ENCODE results near the gene HINFP. TPM values are rescaled to one million over a fixed set of nuclear protein-coding genes. Genes with fewer than 3 reads are reported as not detected.

The HINFP gene, protein sequence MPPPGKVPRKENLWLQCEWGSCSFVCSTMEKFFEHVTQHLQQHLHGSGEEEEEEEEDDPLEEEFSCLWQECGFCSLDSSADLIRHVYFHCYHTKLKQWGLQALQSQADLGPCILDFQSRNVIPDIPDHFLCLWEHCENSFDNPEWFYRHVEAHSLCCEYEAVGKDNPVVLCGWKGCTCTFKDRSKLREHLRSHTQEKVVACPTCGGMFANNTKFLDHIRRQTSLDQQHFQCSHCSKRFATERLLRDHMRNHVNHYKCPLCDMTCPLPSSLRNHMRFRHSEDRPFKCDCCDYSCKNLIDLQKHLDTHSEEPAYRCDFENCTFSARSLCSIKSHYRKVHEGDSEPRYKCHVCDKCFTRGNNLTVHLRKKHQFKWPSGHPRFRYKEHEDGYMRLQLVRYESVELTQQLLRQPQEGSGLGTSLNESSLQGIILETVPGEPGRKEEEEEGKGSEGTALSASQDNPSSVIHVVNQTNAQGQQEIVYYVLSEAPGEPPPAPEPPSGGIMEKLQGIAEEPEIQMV
- 14.4 TPM for polyA plus RNA-seq (2013, experiment 1 of 2; ENCODE audit: insufficient read length)
- polyA plus RNA-seq (2013, experiment 2 of 2; ENCODE audit: insufficient read length): 9.9 TPM

DNA sequence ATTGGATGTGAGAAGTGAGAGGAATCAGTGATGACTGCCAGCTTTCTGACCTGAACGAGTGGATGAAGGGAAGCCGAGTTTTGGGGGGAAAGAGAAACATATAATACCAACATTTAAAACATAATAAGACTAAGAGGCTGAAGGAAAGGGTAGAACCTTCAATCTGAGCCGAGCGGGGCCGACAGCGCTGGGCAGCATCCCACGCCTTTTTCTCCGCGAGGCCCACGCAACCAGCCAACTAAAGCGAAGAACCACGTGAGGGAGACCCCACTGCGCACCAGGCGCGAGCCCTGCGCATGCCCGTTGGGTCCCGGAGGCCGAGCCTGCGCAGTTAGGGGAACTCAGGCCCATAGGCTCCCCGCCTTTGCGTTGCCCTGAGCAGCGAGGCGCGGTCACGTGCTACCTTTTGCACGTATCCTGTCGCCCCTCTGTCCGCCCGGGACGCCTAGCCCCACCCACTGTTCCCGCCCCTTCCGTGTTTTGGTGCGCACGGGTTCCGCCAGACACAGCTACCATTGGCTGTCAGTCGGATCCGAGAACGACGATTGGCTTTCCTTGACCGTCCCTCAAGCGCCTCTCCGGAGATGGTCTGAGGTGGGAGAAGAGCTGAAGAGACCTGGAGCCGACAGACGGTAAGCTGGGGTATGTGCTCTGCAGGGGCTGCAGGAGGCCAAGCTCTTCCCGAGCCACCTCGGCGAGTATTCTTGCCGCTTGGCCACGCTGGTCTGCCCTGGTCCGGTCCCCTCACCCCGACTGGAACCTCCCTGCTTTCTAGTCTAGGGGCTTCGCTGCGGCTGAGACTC is at the start of gene HINFP:
TSS of gene HINFP (plus strand) at position 573 of the 803 bp plus-strand sequence. CDS start 5,365 bp downstream, outside the sequence.
- DNase-seq: peak; percentile 99

DNA sequence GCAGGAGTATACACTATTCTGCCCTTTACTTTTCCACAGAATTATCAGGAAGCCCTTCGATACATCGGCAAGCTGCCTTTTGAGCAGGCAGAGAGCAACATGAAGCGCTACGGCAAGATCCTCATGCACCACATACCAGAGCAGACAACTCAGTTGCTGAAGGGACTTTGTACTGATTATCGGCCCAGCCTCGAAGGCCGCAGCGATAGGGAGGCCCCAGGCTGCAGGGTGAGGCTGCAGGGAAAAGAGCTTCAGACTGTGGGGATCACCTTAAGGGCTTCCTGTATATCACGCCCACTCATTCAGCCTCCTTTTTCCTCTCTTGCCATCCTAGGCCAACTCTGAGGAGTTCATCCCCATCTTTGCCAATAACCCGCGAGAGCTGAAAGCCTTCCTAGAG is 43.5 kb upstream of the HINFP start:
- DNase-seq: no peak

DNA sequence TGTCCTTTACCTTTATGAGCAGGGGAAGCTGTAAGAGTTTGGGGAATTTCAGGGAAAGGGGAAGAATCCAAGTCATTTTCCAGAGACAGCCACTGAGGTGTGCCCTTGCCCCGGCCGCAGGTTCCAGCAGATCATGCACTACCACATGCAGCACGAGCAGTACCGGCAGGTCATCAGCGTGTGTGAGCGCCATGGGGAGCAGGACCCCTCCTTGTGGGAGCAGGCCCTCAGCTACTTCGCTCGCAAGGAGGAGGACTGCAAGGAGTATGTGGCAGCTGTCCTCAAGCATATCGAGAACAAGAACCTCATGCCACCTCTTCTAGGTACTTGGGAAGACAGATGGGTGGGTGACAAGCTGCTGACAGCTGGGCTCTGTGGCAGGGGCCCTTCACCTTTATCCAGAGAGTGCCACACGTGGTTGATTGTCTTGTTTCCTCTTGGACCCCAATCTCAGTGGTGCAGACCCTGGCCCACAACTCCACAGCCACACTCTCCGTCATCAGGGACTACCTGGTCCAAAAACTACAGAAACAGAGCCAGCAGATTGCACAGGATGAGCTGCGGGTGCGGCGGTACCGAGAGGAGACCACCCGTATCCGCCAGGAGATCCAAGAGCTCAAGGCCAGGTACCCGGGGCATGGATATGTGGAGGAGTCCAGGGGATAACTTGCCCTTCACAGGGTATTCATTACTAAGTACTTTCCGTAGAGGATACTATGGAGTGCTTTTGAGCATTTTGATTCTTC is 42.5 kb upstream of the HINFP start:
- no peak for DNase-seq

DNA sequence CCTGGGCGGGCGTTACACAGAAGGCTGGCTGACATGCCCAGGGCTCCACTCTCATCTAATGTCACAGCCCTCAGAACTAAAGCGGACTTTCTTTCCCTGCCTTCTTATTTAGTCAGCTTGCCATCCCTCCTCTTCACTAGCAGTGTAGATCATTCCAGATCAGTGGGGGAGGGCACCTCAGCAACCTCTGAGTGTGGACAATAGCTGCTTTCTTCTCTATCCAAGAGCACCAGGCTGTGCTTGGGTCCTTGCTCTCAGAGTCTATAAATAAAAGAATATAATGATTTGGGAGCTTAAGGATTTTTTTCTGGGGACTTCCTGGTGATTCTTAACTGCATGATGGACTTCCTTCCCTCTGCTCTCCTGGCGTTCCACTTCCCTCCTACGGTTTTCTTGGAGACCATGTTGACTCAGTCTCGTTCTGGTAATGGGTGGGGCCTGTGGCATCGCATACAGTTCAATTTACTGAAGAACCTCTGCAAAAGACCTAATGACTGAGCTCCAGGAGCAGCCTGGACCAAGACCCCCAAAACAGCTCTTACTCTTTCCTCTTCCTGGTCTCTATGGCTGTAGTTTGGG is 39.6 kb upstream of the HINFP start:
- DNase-seq: no peak

DNA sequence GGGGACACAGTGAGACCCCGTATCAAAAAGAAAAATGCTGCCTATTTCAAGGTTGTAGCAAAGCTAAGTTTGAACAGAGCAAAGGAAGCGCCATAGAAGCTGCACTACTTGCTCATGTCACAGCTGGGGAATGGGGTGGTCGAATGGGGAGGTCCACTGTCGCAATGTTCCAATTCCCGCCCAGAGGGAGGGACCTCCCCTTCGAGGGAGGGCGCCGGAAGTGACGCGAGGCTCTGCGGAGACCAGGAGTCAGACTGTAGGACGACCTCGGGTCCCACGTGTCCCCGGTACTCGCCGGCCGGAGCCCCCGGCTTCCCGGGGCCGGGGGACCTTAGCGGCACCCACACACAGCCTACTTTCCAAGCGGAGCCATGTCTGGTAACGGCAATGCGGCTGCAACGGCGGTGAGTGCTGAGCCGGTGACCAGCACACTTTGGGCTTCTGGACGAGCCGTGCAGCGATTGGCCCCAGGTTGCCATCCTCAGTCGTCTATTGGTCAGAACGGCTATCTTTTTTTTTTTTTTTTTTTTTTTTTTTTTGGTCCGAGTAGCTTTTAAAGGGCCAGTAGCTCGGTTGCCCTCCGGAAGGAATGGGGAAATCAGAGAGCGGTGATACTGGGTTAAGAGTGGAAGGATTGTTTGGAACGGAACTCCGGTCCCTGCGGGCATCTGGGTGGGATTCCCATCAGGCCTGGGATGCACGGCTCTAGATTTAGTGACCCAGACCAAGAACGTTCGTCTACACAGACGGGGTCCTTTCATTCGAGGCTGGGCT is 36.5 kb upstream of the HINFP start, which contains the start of gene HMBS:
TSS of gene HMBS (plus strand) at position 219 of the 774 bp plus-strand sequence. CDS start at position 372, 153 bp downstream.
- DNase-seq: peak; percentile 96

DNA sequence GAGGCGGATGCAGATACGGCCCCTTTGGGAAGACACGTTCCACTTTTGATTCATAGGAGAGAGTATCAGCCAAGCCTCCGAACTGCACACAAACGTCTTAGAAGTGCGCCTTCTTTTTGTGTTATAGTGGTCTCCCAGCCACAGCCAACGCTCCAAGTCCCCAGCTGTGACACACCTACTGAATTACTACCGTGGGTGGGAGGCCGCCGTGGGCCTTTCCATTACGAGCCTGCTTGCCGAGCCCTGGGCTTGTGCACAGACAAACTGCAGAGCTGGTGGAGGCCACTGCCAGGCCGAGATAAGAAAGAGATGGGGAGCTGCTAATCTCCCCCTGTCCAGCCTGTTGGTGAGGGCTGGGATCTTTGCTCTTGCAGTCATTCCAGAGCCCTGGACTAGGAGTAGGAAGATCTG is 35.9 kb upstream of the HINFP start:
- no peak for DNase-seq

DNA sequence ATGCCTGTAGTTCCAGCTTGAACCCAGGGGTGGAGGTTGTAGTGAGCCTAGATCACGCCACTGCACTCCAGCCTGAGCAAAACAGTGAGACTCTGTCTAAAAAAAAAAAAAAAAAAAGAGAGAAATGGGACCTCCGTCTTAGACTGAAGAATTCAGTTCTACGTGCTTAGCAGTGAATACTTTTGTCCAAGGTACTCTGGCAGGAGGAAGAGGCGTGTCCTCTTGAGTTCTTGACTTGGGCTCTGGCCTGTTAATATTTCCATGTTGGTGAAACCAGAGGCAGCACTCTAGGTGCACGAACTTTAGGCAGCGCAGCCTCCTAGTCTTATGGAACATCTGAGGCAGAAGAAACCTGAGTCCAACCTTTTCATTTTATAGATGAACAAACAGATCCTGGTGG is 34.3 kb upstream of the HINFP start:
- no peak for DNase-seq

DNA sequence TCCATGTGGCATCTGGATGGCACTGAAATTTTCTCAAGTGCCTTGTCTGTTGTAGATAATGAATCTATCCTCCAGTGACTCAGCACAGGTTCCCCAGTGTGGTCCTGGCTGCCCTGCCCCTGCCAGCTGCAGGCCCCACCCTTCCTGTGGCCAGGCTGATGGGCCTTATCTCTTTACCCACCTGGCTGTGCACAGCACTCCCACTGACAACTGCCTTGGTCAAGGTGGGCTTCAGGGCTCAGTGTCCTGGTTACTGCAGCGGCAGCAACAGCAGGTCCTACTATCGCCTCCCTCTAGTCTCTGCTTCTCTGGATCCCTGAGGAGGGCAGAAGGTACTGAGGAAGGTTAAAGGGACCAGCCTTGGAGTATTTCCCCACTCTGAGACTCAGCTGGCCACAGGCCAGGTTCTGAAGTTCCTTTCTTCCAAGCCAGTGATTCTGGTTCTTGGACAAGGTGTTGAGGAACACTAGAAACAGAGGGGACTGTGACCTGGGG is 33.6 kb upstream of the HINFP start:
- DNase-seq: no peak

DNA sequence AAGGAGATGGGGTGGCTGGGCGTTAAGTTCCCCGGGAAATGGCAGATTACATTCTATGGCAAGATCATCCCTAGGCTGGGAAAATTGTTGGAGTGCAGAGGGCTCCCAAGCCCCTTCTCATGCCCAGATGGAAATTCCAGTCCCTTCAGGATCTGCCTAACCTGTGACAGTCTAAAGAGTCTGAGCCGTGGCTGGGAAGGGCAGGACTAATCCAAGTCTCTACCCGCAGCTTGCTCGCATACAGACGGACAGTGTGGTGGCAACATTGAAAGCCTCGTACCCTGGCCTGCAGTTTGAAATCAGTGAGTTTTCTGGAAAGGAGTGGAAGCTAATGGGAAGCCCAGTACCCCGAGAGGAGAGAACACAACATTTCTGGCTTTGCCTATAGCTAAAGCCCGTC is 33.0 kb upstream of the HINFP start:
- no peak for DNase-seq

DNA sequence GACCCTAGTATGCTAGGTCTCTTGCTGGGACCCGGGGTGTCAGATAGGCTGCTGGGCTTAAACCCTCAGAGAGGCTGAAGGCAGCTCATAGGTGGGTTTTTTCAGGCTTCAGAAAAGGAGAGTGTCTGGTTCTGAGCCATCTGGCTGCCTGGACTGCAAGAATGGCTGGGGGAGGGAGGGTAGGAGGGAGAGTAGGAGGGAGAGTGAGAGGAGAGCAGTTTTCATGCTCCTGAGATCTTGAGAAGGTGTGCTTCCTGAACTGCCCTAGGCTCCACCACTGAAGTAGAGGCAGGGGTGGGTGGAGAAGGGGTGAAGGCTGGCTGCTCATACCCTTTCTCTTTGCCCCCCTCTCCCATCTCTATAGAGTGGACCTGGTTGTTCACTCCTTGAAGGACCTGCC is 32.1 kb upstream of the HINFP start:
- no peak for DNase-seq

DNA sequence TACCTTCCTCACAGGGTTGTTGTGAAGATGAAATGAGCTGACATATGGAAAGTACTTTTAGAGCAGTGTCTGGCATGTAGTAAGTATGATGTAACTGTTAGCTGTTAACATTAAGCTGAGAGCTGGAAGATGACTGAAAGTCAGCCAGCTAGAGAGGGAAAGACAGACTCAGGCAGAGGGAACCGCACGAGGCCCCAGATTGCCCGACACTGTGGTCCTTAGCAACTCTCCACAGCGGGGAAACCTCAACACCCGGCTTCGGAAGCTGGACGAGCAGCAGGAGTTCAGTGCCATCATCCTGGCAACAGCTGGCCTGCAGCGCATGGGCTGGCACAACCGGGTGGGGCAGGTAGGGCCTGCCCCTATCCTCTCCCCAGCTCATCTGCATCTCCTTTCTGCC is 30.2 kb upstream of the HINFP start:
- DNase-seq: no peak

DNA sequence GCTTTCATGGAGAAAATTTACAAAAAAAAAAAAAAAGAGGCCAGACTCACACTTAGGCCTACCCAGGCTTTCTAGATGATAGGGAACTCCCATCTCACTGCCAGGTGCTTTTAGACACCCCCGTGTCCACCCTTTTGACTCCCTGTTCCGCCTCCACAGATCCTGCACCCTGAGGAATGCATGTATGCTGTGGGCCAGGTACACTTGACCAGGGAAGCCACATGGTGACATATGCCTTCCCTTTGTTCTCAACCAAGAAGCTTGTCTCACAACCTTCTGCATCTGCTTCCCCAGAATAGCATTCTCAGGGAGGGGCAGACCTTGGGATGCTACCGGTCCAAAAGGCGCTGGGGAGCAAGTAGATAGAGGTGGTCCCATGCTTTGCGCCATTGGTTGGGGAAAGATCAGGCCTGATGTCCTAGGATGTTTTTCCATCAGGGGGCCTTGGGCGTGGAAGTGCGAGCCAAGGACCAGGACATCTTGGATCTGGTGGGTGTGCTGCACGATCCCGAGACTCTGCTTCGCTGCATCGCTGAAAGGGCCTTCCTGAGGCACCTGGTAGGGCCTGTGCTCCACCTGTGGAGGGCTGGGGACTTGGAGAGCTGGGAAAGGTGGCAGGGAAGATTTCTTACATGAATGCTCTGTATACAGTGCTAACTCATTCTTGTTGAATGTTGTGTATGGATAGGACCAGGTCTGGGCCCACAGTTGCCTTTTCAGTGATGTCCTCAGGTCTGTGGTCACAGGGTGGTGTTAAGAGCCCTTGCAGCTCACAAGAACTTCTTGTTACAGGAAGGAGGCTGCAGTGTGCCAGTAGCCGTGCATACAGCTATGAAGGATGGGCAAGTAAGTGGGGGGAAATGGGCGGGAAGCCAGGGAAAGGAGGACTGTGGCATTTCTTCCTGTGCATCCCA is 29.2 kb upstream of the HINFP start:
- DNase-seq: no peak

DNA sequence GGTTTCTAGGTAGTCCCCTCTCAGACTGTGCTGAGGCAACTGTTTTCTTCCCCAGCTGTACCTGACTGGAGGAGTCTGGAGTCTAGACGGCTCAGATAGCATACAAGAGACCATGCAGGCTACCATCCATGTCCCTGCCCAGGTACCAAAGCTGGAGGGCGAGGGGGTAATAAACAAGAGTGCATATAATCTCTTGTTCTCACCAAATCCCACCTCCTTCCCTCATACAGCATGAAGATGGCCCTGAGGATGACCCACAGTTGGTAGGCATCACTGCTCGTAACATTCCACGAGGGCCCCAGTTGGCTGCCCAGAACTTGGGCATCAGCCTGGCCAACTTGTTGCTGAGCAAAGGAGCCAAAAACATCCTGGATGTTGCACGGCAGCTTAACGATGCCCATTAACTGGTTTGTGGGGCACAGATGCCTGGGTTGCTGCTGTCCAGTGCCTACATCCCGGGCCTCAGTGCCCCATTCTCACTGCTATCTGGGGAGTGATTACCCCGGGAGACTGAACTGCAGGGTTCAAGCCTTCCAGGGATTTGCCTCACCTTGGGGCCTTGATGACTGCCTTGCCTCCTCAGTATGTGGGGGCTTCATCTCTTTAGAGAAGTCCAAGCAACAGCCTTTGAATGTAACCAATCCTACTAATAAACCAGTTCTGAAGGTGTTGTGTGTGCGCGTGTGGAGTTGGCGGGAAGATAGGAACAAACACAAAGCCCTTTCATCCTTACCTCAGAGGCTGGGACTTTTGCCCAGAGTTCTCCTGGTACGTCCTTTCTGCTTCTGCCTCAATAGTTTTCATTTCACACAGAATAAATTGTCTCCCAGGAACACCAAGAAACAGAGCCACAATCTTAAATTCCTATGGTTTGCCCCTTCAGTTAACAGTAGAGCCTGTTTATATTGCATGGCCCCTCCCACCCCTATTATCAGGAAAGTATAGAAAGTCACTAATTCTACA is 28.2 kb upstream of the HINFP start:
- DNase-seq: no peak

DNA sequence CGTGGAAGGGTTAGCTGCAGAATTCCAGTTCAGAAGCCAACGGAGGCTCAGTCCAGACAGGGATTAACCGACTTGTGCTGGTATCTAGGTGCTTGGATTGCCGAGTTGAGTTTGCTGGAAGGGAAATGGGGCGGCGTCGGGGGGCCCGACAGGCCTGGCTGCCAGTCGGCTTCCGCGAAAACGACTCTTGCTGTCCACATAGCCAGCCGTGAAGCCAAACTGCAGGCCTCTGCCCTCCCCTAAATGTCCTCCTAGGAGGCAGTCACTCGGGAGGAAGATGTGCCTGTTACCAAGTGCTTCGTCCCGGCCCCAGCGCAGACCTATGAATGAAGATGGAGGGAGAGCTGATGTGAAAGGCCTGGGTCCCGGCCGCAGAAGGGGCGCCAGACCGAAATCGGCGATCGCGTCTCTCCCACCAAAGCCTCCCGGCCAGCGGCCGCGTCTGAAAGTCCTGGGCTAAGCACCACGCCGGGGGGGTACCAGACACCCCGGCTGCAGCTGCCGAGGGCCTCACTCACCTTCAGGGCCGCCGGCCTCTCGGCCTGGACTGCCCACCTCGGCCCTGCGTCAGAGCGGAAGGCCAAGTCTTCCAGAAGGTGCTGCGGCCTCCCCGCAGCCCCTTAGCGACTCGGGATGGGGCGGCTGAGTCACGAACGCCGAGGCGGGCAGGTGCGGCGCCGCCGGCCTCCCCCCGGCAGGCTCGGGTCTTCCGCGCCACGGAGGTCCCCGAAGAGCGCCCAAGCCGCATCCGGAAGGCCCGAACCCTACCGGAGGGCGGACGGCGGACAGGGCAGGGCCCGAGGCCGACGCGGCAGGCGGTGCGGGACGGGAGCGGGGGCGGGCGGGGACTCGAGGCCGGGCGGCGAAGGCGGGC is 27.2 kb upstream of the HINFP start:
- peak; percentile 36 for DNase-seq

DNA sequence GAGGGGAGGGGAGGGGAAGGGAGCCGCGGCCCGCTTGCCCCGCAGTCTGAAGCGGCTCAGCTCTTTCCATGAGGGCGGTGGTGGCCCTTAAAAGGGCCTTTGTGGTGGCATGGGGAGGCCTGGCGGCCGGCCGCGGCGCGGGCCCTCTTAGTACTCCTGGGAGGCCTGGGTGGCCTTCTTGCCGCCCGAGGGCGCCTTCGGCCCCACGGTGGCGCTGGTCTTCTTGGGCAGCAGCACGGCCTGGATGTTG is 26.6 kb upstream of the HINFP start:
- DNase-seq: peak; percentile 85

DNA sequence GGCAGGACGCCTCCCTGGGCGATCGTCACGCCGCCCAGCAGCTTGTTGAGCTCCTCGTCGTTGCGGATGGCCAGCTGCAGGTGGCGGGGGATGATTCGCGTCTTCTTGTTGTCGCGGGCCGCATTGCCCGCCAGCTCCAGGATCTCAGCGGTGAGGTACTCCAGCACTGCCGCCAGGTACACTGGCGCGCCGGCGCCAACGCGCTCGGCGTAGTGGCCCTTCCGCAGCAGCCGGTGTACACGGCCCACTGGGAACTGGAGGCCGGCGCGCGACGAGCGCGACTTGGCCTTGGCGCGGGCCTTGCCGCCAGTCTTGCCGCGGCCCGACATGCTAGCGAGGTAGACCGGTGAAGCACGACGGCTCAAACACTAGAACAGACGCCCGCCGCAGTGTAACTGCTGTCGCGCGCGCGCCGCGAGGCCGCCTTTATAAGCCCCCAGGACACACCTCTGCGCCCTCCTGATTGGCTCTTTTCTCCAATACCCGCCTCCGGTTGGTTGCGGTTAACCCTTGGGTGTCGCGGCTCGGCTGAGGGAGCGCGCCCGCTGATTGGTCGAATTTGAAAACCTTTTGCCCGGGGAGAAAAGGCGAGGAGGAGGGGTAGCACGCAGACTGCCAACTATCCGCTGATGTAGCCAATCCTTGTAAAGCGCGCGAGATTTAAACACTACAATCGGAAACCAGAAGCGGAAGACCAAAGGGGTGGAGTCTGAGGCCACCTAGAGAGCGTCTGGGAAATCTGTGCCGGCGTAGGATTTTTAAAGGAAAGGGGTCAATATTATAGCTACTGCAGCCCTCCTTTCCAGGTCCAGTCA is 26.1 kb upstream of the HINFP start:
- DNase-seq: peak; percentile 100

DNA sequence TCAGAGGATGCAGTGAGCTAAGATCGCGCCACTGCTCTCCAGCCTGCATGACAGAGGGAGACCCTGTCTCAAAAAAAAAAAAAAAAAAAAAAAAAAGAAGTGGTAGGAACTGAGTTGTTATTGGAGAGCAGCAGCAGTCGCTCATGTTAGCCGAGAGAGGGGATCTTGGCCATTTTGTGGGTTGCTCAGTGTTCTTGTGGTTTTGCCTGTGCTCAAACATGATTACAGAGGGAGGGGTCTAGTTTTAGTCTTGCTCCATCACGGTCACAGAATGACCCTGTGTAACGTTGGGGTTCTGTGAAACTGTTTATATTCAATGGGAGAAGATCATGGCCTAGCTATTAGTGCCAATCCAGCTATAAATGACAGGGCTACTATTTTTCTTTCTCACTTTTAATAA is 21.7 kb upstream of the HINFP start:
- DNase-seq: no peak

All from fibroblast of skin of back (primary cell).